Adrenal gland (tissue), 5 donors: ENCODE results near the gene PRDX2.

Experiments
- POLR2A ChIP-seq, 2 donors: fragments of 450-650 bp; IDR thresholded peaks; one replicate each; pipeline ENCODE4 v1.6.1; 2017; ENCODE audit warnings: antibody characterized with exemption in 2 of 2, mild to moderate bottlenecking in 2 of 2, moderate library complexity in 1 of 2
- TF ChIP-seq, protein P1 (sequence below), 6 experiments: fragments of 450-650 bp in 4 of 6; fragments of 200-600 bp in 2 of 6; sonication (generic) in 1 of 6; IDR thresholded peaks; 1 replicate in 5 of 6; 2 replicates in 1 of 6; pipeline versions ENCODE4 v1.5.1 to v1.8.0; 2016 to 2021; ENCODE audit warnings: antibody characterized with exemption in 6 of 6, mild to moderate bottlenecking in 2 of 6, moderate library complexity in 1 of 6
- donor health status: DM: no; HTN: no; CAD: no.

DNA sequence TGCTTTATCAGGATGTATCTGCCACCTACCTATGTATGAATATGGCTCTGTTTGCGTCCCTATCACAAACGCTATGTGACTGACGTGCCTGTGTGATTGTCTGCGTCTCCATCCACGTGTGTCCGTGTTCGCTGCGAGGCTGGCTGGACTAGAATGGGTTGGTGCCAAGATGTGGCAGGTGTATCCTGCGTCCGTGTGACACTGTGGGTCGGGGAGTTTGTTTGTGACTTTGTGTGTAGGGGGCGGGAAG lies 19.5 kb downstream of the PRDX2 start:
- TF ChIP-seq, protein P1, sequence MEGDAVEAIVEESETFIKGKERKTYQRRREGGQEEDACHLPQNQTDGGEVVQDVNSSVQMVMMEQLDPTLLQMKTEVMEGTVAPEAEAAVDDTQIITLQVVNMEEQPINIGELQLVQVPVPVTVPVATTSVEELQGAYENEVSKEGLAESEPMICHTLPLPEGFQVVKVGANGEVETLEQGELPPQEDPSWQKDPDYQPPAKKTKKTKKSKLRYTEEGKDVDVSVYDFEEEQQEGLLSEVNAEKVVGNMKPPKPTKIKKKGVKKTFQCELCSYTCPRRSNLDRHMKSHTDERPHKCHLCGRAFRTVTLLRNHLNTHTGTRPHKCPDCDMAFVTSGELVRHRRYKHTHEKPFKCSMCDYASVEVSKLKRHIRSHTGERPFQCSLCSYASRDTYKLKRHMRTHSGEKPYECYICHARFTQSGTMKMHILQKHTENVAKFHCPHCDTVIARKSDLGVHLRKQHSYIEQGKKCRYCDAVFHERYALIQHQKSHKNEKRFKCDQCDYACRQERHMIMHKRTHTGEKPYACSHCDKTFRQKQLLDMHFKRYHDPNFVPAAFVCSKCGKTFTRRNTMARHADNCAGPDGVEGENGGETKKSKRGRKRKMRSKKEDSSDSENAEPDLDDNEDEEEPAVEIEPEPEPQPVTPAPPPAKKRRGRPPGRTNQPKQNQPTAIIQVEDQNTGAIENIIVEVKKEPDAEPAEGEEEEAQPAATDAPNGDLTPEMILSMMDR (IDR thresholded peaks at IDR 0.05) = no peak
- peak in 1 of 2 donors; percentile 59 for TF ChIP-seq POLR2A (IDR thresholded peaks at IDR 0.05)
